GM21529 (cell line): ENCODE measurements around the gene JMJD1C.

Experiments
- ATAC-seq: cut with Tn5 transposase; IDR thresholded peaks from one replicate; pipeline ENCODE4 v1.9.1; 2021; ENCODE audit not compliant: unreplicated experiment

JMJD1C gene

DNA sequence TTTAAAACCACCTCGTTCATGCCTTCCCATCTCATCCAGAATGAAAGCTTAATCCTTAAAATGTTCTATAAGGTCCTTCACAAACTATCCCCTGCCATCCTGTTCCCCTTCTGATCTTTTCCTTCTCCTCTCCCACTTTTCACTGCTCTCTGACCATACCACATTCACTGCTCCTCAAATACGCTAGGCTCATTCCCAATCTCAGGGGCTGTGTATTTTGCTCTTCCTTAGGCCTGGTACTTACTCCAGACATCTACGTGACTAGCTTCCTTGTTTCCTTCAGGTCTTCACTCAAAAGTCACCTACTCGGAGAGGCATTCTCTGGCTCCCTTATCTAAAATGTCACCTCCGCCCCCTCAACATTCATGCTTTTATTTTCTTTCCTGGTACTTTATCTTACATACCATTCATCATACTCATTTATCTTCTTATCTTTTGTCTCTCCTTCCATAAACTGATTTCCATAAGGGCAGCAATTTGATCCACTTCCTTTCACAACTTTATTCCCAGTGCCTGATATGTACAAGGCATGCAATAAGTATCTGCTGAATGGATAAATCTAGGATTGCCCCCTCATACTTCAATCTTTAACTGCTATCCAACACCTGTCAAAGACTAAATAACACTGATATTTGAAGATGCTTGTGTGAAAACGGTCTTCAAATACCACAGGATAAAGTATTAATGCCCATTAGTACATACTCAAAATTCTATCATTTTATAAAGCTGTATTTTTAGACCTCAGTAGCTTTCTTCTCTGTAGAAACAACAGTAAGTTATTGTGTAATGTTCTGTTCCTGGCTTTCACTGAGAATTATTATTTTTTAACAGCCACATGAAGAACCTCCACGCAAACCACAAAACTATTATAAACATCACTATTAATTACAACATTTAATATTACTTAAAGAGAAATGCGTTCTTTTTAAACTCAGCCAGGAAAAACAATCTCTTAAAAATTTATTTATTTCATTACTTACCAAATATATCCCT is 27.0 kb downstream of the JMJD1C start:
- ATAC-seq = no peak

DNA sequence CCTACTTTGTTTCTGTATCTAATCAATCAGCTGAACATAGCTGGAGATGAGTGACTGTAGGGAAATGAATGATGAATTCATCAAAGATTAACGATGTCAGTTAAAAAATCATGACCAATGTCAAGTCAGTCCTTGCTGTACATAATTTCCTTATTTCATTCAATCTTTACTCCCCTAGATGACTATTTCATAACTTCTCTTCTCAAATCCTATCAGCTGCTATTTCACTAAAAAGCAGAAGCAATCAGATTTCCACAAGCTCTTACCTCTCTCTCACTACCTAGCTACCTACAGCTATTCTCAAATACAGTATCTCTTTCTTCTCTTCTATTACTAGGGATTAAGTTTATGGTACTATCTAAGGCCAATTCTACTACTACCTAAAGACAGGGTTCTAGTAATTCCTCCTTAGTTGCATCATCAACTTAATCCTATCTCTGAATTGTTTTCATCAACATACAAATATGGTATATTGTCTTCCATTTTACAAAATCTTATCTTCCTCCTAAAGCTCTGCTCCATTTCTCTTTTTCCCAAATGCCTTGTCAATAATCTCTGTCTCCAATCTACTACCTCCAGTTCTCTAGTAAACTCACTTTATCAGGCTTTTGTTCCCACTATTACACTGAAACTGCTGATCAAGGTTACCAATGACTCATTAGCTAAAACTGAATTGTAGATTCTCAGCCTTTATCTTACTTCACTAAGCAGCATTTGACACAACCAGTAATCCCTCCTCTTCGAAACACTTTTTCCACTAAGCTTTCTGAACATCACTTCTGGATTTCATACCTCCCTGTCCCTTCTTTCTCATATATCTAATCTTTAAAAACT is 28.4 kb downstream of the JMJD1C start:
- no peak for ATAC-seq

DNA sequence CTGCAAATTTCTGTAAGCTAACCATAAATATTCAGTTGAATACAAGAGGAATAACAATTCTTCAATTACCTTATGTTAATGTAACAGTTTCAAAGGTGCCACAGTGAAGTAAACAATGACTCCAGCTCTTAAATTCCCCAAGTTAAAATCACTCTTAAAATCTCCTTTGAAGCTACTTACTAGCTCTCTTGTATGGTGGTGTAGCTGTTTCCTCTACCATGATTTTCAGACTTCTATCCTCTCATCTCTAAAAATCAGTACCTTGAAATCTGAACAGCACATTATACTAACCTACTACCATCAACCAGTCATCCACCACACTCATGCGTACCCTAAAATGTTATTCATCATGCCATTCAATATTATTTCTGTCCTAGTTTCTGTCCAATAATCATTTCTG is 29.6 kb downstream of the JMJD1C start:
- no peak for ATAC-seq

DNA sequence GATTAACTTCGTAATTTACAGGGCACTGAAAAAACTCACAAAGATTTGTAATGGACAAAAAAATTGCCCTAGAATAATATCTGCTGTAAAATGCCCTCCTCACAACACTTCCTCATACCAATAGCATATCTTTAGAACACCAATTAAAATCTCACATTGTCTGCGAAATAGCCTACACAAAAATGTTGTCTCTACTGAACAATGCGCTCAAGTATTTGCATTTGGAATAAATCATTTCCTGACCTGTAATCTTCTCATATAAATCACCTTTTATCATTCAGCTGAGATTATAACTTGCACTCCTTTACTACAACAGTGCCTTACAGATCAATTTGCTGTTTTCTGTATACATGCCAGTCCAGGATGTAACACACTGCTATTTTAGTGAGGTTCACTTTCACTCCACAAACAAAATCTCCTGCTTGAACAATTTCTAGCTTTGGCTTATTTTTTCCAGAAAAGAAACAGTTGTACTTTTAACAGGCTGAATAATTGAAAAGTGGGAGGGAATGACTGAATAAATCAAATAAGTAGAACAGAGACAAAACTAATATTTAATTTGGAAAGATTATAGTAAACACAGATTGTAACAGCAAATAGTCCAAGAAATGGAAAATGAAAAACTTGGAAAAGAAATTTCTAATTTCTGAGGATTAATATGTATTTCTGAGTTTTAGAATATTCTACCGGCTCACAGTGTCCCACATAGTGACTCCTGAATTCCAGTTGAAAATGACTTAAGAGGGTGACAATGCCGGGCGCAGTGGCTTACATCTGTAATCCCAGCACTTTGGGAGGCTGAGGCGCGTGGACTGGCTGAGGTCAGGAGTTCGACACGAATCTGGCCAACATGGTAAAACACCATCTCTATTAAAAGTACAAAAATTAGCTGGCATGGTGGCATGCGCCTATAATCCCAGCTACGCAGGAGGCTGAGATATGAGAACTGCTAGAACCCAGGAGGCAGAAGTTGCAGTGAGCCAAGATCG is 30.6 kb downstream of the JMJD1C start:
- ATAC-seq = no peak

DNA sequence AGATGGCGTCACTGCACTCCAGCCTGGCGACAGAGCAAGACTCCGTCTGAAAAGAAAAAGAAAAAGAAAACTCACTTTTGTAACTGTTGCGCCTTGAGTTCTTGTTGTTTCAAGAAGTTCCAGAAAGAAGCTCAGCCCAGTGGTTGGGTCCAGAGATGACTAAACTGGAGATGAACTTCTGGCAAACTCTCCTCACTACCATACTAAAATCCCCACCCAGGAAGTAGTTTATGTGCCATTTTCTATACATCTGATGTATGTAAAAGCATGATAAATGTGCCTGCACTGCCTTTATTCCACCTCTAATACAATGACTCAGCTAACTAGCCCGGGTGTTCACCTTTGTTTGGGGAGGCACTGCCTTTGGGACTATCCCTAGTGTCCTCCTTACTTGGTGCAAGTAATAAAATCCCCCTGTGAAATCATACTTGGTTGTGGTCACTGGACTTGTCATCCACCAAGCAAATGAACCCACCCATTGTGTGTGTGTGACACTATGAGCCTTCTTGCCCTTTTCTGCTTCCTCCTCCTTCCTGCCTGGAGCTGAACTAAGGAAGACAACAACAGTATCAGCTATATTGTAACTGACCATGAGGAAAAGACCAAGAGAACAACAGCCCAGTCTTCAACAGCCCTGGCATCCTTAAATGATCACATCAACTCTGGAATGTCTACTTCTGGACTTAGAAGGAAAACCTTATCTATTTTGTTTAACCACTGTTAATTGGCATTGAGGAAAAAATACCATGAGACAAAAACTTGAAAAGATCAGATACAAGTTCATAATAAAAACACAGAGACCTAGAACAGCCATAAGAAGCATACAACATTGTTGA is 33.6 kb downstream of the JMJD1C start:
- peak; percentile 43 for ATAC-seq

DNA sequence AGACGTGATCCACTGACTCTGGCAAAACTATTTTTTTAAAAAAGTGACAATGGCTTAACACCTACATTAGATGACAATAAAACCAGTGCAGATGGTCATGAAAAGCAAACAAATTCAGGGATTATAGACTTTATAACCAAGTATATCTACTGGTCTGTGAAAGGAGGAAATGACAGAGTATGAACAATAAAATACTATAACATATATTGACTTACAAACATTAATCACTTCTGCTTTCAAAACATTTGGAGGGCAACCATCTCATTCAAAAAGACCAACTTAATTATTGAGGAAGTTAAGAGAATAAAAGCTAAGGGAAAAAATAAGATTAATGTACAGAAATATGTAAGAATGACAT is 34.8 kb downstream of the JMJD1C start:
- ATAC-seq = no peak

DNA sequence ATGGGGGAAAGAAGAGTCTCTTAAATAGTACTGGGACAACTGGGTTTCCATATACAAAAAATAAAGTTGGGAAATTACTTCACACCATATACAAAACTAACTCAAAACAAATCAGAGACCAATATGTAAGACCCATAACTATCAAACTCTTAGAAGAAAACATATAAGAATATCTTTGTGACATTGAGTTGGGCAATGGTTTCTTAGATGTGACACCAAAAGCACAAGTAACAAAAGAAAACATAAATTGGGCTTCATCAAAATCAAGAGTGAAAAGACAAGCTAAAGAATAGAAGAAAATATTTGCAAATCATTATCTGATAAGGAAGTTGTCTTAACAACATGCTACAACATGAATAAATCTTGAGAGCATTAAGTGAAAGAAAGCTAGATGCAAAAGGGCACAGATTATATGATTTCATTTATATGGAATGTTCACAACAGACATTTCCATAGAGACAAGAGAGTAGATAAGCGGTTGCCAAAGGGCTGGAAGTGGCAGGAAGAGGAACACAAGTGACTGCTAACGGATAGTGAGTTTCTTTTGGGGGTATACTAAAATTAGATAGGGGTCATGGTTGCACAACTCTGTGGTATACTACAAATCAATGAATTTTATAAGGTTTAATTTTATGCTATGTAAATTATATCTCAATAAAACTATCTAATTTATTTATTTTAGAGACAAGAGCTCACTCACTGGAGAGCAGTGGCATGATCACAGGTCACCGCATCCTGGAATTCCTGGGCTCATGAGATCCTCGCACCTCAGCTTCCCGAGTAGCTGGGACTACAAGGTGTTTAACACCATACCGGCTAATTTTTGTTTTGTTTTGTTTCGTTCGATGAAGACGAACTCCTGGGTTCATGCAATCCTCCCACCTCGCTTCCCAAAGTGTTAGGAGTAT is 35.4 kb downstream of the JMJD1C start:
- ATAC-seq = no peak

DNA sequence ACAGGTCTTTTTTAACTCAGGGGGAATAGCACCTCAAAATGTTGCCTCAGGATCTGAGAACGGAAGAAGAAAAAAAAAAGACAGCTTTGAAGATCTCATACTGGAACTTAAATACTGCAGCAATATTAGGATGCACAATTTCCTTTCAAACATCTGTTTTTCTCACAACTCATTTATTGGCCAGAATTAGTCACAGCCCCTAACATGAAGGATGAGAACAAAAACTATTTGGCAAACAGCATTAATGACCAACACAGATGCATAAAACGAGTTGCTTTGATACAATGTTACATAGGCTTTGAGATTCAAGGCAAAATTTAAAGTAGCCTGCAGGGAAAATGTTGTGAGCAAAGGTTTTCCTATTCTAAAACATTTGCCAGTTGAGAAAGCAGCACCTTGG is 36.5 kb downstream of the JMJD1C start:
- no peak for ATAC-seq

DNA sequence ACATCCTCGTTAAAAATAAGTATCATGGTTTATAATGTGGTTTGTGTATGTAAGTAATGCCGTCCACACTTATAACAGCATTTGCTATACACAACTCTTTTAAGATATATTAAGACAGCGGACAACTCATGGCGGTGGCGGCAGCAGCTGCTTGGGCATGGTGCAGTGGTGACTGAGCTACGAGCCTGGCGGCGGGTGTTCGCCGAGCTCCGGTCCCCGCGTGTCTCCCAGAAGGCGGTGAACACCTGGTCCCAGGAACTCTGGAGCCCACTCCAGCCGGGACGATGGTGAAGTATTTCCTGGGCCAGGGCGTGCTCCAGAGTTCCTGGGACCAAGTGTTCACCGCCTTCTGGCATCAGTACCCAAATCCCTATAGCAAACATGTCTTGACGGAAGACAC is 38.8 kb downstream of the JMJD1C start:
- no peak for ATAC-seq

DNA sequence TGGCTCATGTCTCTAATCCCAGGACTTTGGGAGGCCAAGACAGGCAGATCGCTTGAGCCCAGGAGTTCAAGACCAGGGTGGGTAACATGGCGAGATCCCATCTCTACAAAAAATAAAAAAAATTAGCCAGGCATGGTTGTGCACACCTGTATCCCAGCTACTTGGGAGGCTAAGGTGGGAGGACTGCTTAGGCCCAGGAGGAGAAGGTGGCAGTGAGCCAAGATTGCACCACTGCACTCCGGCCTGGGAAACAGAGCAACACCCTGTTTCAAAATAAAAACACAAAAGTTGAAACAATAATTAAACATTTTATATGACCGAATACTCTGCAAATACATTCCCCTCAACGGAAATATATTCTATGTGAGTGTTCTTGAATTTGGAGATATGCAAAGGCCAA is 40.3 kb downstream of the JMJD1C start:
- ATAC-seq = no peak

DNA sequence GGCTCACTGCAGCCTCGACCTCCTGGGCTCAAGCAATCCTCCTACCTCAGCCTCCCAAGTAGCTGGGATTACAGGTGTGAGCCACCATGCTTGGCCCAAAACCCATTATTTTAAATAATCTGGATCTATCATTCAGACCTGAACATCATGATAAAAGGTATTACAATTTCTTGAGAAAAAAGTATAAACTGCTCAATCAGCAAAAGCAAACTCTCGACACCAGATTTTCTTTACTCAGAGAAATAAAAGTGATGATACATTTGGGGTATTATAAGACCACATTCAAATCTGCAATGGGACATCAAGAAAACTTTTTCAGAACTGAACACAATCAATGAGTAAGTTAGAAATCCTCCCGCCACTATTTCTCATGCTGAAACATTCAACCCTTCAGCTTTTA is 41.2 kb downstream of the JMJD1C start:
- ATAC-seq = no peak

DNA sequence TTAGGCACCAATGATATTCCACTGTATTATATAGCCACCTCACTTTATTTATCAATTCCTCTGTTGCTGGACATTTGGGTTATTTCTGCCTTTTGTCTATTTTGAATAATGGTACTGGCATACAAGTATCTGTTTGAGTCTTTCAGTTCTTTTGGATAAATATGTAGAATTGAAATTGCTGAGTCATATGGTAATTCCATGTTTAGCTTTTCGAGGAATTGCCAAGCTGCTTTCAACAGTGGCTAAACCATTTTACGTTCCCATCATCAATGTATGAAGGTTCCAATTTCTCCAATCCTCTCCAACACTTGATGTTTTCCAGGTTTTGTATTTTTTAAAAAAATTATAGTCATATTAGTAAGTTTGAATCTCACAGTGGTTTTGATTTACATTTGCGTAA is 42.3 kb downstream of the JMJD1C start:
- no peak for ATAC-seq

DNA sequence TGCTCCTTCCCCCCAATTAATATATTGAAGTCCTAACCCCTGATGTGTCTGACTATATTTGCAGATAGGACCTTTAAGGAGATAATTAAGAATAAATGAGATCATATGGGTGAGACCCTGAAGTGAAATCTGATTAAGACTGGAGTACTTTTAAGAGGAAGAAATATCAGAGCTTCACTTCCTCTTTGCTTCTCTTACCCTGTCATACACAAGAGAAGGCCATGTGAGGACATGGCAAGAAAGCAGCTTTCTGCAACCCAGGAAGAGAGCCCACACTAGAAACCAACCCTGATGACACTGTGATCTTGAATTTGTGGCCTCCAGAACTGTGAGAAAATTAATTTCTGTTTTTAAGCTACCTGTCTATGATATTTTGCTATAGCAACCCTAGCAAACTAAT is 44.2 kb downstream of the JMJD1C start:
- ATAC-seq = peak; percentile 98

DNA sequence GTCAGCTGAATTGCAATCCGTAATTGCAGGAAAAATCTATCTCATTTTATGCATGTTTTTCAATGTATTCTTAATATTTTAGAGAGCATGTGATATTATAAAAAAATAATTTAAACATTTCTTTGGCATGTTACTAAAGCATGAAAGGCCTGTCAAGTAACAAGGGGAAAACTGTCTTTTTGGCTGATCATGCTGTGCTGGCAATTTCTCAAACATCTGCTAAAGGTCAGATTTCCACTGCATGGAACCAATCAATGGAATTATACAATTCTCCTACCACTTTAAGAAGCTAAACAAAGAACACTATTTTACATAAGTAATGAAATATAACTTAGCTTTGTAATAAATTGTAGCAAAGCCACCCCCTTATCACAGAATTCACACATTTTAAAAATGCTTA is 49.4 kb downstream of the JMJD1C start:
- ATAC-seq = no peak

DNA sequence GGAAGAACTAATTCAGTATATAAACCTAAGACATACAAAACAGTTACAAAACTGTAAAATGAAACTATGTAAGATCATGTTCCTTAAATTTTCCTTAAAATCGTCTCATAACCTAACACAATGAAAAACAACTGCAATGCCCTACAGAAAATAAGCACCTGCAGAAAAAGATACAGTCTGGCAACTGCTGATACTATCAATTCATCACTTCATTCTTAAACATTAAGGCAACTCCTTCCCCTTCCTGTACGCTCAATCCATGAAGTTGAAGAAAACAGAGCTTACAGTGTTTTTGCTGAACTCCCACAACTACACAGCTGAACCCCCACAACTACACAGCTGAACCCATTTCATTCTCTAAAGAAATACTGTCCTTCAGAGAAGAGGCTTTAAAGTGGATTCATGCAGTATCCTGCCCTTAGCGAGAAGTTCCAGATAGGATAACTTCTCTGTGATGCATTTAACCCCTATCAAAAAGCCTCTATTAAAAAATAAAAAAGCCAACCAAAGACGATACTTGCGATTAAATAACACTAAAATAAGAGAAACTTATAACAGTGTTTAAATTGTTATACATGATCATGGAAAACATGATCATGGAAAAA is 50.0 kb downstream of the JMJD1C start:
- no peak for ATAC-seq

DNA sequence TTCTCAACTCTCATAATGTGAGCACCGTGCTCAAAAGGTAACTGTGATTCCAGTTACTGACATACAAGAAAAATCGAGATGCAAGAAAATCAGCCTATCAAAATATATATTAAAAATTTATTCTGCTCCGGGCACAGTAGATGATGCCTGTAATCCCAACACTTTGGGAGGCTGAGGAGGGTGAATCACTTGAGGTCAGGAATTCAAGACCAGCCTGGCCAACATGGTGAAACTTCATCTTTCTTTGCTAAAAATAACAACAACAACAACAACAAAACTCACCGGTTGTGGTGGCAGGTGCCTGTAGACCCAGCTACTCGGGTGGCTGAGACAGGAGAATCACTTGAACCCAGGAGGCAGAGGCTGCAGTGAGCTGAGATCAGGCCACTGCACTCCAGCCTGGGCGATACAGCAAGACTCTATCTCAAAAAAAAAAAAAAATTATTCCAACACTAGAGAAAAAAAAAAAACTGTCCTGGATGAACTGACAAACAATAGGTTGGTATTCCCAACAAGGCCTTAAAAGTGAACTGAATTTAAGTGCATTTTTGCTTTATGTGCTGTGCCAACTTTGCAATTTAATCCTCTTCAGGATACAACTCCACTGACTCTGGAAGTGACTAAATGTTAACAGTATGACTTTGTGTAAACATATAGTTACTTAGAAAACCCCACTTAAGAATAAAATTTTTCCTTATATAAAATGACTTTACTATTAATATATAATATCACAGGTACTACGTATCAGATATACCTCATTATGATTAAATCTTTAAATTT is 51.1 kb downstream of the JMJD1C start:
- ATAC-seq = no peak

DNA sequence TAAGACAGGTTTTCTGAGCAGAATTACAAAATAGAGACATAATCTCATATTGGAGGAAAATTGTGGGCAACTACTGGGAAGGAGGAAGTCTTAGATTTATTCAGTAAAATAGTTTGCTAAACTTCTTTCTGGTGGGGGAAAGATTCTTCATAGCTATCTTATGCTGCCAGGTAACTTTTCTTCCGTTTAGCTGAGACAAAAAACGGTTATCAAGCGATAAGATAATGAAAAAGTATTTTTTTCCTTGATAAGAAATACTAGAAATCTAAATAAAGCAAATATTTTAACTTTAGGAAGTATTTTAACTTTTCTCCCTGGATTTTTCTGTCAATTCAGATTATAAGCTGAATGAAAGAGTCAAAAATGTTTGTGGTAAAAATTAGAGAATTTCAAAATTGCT is 52.3 kb downstream of the JMJD1C start:
- ATAC-seq = no peak

DNA sequence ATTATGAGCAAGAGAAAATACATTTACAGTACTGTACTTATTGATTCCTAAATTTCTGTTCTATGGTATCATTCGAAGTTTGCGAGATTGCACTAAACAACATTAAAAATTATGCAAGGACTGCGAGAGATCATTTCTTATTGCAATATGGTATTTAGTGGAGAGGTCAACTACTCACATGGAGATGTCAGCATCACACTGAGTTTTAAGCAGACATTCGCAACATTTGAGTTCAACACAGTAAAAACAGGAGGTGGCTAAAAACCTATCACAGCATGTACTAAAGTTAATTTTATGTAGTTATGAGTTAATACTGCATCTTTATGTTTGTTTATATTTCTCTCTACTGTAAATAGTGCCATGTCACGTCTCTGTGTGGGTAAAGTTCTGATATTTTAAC is 53.5 kb downstream of the JMJD1C start:
- no peak for ATAC-seq
